Measurements from ENCODE around the gene MED16.
"Not testable (repeated sequence)": the region's sequence is repeated elsewhere in the genome, so short reads cannot be mapped to it uniquely, and the experiment has no call there.

DNA sequence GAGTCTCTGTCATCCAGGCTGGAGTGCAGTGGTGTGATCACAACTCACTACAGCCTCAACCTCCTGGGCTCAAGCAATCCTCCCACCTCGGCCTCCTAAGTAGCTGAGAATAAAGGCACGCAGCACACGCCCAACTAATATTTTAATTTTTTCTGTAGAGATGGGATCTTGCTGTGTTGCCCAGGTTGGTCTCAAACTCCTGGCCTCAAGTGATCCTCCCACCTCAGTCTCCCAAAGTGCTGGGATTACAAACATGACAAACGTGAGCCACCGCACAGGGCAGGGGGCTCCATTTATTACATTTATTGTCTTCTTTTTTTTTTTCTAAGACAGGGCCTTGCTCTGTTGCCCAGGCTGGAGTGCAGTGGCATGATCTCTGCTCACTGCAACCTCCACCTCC is 72.8 kb downstream of the MED16 start:
- TF ChIP-seq, protein P1, sequence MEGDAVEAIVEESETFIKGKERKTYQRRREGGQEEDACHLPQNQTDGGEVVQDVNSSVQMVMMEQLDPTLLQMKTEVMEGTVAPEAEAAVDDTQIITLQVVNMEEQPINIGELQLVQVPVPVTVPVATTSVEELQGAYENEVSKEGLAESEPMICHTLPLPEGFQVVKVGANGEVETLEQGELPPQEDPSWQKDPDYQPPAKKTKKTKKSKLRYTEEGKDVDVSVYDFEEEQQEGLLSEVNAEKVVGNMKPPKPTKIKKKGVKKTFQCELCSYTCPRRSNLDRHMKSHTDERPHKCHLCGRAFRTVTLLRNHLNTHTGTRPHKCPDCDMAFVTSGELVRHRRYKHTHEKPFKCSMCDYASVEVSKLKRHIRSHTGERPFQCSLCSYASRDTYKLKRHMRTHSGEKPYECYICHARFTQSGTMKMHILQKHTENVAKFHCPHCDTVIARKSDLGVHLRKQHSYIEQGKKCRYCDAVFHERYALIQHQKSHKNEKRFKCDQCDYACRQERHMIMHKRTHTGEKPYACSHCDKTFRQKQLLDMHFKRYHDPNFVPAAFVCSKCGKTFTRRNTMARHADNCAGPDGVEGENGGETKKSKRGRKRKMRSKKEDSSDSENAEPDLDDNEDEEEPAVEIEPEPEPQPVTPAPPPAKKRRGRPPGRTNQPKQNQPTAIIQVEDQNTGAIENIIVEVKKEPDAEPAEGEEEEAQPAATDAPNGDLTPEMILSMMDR (IDR thresholded peaks at IDR 0.05), result not testable (repeated sequence)
- not testable (repeated sequence) for TF ChIP-seq POLR2A, POLR2AphosphoS5 (IDR thresholded peaks at IDR 0.05)

Data from transverse colon (tissue), 4 donors.